Activated CD4-positive, CD25-positive, alpha-beta regulatory T cell treated with anti-CD3 and anti-CD28 coated beads, Interleukin-2, amount 50 U/mL, for 24 hours (primary cell): ENCODE results near the gene PTH1R.
A peak's percentile ranks its signal among the peaks of the same experiment; 100 is the strongest.

ENCODE experiments used
- ATAC-seq, 2 donors: fragments of 150-1000 bp; cut with Tn5 transposase; one replicate each; pipeline ENCODE4 v1.10.0; 2021; ENCODE audit warnings: mild to moderate bottlenecking in 1 of 2, moderate library complexity in 1 of 2

The PTH1R gene

DNA sequence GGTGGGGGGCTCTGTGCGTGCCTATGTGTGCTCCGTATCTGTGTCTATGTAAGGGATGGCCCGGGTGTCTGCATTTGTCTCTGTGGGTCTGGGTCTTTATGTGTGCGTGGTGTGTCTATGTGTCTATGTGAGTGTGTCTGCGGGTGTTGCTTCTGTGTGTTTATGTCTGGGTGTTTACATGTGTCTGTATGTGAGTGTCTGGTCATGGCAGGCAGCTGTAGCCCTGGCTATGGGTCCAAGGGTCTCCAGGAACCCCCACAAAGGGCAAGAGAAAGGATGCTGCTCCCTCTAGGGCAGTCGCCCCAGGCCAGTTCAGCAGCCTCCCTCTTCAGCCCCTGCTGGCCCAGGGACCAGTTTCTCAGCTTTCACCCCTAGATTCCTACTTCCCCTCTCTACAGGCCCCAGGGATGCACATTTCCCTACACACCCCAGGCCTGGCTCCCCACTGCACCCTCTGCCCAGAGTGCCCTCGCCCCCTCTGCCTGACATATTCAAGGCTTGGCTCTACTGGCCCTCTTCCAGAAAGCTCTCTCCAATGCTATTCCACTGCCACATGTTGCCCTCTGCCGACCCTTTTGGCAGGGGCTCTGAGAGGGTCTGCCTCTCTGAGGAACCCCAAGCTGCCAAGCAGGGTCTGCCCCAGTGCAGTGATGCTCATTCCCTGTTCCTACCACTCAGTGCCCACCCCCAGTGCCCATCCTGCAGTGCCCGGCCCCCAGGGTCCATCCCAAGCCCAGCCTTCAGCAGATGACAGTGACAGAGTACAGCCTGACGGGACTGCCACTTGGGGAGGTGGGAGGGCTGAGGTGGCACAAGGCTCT is 13.2 kb upstream of the PTH1R start:
- no peak for ATAC-seq

DNA sequence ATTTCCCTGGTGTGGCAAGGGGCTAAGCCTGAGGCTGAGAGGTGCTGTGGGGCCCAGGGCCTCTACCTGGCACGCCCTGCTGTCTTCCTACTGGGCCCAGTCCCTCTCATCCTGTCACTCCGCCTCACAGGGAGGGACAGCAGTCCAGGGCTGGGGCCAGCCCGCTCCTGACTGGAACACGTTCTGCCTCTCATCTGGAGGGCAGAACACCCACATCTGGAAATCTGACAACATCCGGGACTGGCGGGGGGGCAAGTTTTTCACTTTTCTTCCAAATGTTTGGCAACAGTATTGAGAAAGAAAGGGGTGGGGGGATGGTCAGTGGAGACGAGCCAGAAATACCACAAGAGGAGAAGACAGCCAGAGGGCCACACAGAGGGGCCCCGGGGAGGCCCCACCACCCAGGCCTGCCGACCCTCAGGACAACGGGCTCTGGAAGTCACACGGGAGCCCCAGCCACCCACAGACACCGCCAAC is 12.5 kb upstream of the PTH1R start:
- ATAC-seq = no peak

DNA sequence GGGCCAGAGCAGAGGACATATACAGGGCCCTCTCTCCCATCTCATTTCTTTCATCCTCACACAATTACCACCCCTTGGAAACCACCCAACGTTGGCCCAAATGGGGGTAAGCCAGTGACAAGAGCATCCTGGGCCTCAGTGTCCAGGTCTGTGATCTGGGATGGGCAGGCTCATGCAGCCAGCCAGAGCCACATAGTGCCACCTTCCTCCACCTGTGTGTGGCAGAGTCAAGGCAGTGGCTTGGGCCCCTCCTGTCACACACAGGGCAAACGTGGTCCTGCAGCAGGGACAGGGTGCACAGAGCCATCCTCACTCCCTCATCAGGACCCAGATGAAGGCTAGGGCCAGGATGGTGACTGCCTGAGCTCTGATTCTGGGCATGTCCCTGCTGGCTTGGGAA is 12.0 kb upstream of the PTH1R start:
- ATAC-seq = no peak

DNA sequence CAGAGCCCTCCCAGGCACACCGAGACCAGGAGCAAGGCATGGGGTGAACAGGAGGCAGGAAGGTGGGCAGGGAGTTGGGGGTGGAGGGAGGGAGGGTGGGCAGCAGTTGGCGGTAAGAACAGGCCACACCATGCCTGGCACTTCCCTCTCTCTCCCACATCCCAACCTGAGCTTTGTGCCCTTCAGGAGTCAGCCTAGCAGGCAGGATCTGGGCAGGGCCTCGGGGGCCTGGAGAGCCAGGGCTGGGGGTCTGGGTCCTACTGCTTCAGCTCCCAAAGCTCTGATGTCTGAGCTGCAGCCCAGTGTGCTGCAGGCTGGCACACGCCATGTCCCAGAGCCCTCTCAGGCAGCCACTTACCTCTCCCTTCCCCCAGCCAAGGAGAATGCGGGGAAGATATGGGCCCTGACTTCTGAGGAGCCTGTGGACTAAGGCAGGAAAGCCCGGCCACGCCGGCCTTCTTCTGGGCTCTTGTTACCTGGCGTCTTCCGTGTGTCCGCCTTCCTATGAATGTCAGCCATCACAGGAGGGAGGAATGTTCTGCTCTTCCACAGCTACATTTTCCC is 11.4 kb upstream of the PTH1R start:
- ATAC-seq = no peak

DNA sequence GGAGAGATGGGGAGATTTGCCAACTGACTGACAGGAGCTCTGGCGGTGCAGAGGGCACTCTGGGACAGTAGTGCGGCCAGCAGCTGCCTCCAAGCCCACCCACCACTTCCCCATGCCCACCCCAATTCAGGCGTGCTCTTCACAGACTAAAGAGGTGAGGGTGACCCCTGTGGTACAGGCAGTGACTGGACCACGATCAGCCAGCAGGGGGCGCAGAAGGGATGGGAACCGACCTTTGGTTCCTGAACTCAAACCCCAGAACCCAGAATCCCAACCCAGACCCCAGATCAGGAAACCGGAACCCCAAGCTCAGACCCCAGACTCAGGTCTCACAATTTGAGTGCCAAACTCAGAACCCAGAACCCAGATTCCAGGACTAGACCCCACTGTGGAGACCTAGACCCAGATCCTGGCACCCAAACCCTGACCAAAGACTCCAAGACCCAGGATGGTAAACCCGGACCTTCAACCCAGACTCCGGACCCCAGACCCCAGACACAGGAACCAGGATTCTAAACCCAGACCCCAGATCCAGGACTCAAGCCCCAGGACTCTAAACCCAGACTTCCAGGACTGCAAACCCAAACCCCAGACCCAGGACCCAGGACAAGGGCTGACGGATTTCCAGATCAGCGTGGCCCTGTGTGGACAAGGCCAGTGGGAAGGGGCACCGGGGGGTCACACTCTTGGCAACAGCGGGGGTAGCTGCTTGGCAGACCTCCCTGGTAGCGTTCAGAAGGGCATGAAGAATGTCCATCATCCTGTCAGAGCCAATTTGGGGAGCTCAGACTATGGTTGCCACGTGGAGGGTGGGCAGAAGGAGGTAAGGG is 10.6 kb upstream of the PTH1R start:
- peak; percentile 65 to 69 for ATAC-seq

DNA sequence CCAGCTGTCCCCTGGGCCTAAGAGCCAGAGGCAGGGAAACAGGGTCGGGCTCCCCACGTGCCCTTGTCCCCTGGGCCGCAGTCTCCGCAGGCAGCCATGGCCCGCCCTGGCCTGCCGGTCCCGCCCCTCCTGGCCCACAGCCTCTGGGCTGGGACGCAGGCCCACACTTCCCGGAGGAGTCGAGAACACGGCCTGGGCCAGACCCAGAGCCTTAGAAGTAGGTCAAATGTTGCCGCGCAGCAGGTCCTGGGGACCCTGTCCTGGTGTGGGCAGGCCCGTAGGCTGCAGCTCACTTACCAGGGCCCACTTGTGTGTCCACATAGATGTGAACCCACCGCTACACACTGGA is 10.0 kb upstream of the PTH1R start:
- no peak for ATAC-seq

DNA sequence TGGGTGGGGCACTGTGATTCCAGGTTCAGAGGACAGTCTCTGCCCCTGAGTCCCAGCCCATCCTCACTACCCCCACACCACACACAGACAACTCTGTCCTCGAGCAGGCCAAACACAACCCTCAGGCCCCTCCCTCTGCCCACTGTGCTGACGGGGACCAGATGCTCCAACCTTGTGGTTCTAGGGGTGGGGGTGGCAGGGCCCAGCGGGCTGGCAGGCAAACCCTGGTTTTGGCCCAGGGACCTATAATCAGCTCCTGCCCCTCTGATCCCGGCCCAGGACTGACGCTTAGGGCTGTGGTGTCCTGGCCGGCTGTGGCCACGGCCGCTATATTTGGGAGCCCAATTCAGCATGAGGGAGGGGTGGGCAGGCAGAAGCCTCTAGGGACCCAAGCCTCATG is 9.2 kb upstream of the PTH1R start:
- ATAC-seq = no peak

DNA sequence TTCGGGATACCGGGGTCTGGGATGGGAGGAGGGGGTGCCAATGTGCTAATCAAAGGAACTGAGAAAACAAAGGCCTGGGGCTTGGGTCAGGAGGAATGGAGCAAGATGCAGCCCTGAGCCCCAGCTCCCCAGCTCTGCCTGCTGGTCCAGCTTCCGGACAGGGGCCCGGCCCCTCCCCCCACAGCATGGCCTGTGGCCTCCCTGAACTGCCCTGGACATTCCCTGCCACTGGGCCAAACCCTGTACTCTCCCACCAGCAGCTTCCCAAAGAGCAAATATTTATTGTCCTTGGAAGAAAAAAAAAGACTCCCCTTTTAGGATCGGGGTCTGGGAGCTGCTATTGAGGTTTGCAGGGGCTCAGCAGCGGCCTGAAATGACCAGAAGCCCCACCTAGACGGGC is 8.6 kb upstream of the PTH1R start:
- no peak for ATAC-seq

DNA sequence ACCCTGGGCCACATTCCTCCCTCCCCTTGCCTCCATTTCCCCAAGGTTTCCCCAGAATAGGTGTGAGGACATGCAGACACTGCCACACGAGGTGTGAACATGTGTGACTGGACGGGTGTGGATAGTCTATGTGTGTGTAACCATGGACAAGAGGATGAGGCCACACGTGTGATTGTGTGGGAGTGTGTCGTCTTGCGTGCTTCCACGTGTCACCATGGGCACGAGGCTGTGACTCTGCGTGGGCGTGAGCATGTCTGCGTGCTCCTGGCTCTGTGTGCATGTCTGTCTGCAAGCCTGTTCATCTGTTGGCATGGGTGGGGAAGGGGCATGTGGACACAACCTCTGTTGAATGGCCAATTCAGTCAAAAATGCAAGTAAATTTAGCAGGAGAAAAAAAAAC is 8.1 kb upstream of the PTH1R start:
- ATAC-seq = no peak

DNA sequence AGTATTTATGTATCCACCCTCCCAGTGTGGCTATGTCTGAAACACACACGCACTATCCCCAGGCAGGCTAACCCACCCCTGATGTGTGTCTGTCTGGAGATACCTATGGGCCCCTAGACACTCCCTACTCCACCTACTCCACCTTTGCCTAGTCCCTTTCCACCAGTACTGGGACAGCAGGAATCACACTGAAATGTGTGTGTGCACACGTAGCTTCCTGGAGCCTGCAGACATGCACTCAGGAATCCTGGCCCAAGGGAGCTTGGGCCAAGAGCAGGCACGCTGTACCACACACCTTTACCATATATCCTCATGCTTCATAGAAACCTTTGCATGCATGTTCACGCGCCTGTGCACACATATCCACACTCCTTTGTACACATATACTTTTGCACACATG is 6.9 kb upstream of the PTH1R start:
- ATAC-seq = no peak

DNA sequence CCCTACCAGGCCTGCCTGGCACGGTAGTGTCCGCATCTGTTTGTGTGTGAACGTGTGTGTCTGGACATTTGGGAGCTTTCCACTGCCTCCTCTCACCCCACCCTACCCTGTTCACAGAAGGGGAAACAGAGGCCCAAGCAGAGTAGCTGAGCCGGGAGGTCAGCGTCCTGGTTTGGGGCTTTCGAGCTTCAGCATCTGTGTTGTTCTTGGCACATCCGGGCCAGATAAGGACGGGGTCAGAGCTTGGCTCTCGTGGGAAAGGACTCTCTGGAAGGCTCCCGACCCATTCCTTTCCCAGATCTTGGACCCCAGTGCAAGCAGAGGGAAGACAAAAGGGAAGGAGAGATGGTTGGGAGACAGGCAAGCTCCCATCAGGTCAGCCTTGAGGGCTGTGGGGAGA is 6.3 kb upstream of the PTH1R start:
- ATAC-seq = no peak

DNA sequence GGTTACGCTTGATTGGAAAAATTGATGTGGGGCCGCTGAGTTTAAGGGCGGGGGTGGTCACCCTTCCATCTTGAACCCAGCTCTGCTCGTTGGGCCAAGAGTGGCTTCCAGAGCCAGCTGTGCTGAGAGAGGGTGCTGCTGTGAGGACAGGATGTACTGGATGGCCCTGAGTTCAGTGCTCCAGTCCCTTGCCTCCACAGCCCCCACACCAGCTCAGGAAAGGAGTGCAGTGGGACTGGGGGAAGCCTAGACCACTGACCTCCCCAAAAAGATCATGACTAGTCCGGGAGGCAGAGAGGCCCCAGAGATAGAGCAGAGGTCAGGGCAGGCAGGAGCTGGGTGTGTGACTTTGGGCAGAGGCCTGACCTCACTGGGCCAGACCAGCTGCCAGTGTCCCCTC is 4.0 kb upstream of the PTH1R start:
- ATAC-seq = no peak

DNA sequence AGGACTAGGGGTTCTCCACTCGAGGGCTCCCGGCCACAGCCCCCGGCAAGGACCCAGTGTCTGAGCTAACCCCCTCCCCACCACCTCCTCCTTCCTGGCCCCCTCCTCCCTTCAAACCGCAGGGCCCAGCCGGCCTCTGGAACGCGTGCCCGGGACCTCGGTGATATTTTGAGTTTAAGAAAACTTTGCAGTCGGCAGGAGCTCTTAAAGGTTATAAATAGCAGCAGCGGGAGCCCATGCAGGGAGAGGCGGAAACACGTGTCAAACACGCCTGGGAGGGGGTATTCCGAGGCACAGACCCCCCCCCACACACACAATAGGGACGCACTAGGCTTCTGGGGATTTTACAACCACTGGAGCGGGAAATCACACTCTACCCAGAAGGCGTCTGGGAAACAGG is 3.1 kb upstream of the PTH1R start:
- no peak for ATAC-seq

DNA sequence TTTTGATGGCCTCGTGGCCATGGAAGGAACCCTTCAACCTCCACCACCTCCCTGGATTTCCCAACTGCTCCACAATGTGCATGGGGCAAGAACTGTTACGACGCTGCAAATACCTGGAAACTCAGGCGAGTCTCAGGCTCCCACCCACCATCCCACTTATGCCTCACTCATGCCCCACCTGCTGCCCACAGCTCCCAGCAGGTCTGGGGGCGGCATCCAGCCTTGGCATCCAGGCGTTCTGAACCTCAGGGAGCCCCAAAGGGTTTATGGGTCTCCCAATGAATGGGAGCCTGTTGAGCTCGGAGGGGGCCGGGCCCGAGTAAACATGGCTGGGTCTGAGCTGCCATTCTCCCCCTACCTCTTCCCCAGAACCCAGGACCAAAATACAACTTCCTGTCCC is 2.0 kb upstream of the PTH1R start:
- ATAC-seq = no peak

DNA sequence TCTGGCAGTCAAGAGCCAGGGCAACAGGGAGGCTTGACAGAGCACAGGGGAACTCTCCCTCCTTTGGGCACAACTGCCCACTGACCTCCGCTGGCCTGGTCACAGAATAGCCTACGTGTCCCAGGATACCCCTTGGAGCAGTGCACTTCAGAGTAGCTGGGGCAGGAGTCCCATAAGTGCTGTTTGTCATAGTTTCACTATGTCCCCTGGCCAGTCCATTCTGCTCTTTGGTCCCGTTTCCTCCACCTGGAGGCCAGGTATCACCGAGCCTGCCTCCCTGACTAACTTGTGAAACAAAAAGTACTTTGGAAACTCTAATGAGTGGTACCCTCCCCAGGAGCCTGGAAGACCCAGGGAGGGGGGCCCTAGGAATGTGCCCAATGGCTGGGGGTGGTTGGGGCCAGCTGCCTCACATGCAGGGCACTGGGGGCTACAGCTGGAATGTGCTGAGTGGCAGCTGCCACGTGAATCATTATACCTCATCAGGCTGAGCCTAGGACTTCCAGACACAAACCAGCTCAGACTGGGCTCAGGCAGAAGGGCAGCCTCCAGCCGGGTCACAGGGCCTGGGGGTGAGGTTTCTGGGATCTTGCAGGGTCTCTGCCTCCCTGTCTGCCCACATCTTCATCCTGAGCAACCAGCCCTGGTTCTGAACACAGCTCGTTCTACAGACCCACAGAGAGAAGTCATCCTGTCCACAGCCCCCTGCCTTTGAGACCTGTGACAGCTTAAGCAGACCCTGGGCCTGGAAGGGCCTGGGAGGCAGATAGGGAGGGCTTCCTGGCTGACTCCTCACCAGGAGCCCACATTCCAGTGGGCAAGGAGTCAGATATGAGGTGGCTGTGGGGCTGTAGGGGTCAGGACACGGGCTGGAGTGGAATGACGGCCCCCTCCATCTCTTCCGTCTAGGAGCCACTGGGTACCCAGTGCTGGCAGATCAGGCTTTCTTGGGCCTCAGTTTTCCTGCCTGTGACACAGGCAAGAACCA is 914 bp upstream of the PTH1R start:
- ATAC-seq = no peak

DNA sequence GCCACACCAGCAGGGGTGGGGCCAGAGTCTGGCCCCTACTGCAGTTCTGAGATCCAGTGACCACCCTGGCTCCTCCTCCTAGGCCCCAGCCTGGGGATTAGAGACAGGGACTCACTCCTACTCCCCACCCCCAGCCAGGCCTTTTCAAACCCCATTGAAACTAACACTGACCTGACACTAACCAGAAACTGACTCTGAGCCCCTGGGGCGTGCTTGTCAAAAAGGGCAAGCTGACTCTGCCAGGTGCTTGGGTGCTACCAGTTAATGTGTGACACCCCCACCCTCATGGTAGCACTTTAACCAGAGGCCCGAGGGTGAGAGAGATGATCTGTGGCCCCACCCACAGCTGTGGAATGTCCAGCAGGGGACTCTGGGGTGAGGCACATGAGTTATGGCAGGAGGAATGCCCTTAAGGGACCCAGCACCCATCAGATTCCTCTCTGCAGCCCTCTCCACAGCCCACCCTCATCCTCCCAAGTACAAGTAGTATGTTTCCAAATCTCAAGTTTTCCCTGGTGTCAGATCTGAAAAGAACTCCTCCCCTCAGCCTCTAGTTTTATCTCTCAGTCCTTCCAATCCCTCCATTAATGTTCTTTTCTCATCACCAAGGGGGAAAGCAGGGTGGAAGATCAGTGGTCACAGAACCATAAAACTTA is 1.4 kb downstream of the PTH1R start:
- no peak for ATAC-seq

DNA sequence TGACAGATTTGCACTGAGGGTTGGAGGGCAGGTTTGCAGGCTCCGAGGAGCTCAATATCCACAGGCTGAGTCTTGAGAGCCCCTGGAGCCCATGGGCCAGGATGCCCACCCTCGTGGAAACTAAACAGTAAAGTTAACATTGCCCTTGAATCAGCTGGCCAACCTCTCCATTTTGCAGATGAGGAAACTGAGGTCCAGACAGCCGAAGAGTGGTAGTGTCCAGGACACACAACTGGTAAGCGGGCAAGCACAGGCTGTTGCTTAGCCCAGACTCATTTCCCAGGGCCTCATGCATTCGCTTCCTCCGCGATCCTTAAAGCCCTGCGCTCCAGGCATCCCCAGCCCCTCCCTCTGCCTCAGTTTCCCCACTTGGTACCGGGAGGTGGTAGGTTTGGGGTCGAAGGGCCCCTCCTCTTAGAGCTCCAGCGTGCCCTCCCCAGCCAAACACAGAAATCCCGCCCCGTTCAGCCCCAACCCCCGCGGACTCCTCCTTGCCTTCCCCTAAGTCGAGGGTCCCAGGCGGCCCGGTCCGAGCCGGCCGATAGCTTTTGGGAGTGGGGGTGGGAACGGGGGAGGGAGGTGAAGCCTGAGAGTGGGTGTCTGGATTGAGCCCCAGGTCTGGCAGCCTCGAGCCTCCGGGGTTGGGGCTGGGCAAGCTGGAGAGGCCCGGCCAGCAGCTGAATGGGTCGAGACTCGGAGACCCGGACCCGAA is 3.5 kb downstream of the PTH1R start:
- ATAC-seq = no peak

DNA sequence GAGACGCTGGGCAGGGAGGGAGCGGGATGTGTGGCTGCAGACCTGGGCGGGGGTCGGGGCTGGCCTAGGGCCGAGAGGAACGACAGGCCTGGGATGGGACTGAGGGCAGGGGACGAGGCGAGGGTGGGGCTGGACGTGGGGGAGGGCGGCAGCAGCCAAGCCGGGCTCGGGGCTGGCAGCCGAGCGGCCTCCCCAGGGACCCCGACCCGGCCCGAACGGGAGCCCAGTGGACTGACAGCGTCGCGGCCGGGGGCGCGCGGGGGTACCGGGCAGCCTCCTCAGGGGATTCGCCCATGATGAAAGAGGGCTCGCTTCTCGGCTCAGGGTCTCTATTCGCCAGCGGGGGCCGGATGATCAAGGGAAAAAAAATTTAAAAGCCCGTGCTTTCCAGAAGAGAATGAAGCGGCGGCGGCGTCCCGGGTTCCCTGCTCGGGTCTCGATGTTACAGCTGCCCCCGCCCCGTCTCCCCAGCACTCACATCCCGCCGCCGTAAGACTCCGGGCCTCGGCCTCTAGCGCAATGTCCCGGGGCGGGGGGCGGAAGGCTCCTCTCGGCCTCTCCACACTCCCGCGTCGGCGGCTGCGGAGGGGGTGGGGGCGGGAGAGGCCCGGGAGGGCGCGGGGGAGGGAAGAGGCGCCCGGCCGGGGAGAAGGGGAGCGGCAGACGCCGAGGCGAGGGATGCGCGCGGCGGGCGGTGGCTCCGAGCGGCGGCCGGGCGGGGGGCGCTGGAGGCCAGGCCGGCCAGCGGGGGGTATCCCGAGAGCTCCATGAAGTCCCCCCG is 4.3 kb downstream of the PTH1R start:
- peak in 1 of 2 donors; percentile 12 for ATAC-seq

DNA sequence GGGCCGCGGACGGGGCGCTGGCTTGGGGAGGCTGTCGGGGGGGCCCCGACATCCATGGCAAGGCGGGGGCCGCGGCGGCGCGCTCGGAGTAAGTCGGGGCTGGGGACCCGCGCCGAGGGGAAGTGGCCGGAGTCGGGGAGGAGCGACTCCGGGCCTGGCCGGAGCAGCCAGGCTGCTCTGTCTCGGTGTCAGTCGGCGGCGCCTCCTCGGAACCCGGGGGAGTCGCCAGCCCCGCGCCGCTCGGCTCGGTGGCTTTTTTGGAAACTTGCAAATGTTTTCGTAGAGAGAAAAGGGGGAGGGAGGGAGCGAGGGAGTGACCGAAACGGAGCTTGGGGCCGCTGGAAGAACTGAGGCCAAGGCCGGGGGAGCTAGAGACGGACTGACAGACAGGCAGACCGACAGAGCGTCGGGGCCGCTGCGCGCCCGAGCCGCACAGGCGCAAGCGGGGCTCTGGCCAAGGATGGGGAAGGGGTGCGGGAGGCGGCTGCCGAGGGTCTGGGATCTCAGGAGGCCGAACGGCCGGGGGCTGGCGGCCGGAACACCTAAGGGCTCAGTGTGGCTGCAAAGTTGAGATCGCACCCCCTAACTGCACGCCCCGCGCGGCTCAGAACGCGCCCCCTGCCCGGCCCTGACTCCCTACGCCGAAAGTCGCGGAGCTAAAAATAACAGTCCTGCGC is 5.0 kb downstream of the PTH1R start:
- no peak for ATAC-seq
